Muscle of arm (tissue), 12 donors: ENCODE measurements around the gene CLEC16A. TPM values are rescaled to one million over a fixed set of nuclear protein-coding genes. Genes with fewer than 3 reads are reported as not detected.

Experiments
- DNase-seq: peaks from one replicate; pipeline ENCODE4 v3.0.0-alpha.2; 2013
- polyA plus RNA-seq, 12 donors: library from polyadenylated mRNA; unstranded; fragments of 120-200 nt; gene quantifications; one replicate each; pipeline ENCODE4 v1.2.1, GENCODE V29; 2013; ENCODE audit not compliant: insufficient read length in 12 of 12

The CLEC16A gene
- polyA plus RNA-seq, 12 donors, result 11.8 to 16.1 (median 14.0) TPM; not detected in 1

- DNase-seq, result no peak
These were observed 43.9 kb downstream of the CLEC16A start for GRCh38 chr16:10988164-10988803.

DNA sequence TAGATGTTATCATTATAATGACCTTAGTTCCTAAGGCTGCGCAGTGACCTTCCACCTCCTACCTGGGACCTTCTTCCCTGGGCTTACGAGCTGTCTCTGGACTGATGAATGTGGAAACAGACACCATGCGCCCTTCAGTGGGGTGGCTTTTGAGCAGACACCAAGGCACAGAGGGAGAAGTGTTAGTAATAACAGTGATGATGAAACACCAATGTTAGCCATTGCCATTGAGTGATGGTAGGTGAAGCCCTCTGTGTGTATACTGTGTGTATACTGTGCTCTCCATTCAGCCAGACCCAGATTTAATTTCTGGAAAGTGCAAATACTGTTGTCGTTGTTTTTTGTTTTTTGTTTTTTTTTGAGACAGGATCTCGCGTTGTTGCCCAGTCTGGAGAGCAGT, 44.5 kb downstream of the CLEC16A start:
- DNase-seq, result no peak

DNA sequence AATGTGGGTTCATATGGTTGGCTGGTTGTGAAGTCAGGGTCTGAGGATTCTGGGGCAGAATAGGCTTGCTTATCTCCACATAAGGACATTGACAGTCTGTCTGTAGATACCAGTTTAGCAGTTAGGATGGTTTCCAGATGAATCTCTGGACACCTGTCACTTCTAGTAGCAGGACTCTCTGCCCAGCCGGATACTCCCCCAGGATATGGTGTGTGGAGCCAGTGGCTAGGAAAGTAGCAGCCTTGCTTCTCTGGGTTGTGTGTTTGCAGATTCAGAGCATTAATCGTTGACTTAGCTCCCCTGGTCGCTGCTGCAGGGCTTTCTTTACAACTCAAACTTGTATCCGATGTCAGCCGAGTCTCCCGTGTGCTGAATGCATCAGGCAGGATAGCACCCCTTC, 45.2 kb downstream of the CLEC16A start:
- DNase-seq, result no peak

DNA sequence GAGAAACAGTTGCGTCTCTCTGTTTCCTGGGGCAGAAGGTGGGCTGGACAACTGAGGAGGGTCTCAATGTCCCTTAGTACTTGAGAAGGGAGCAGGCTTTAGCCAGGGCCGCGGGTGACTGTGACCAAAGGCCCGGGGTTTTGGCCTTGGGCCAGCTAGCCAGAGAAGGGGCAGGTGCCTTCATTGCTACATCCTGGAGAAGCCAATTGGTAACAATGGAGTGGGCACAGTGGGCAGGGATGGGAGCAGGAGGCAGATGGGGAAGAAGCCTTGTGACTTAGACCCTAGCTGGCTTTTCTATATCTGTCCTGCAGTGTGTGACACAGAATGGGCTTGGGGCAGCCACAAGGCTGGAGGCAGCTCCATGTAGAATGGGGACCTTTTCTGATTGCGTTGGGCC, 46.0 kb downstream of the CLEC16A start:
- DNase-seq, result no peak

GRCh38 chr16:10992112-10992511, 47.7 kb downstream of the CLEC16A start:
- peak; percentile 36 for DNase-seq

DNA sequence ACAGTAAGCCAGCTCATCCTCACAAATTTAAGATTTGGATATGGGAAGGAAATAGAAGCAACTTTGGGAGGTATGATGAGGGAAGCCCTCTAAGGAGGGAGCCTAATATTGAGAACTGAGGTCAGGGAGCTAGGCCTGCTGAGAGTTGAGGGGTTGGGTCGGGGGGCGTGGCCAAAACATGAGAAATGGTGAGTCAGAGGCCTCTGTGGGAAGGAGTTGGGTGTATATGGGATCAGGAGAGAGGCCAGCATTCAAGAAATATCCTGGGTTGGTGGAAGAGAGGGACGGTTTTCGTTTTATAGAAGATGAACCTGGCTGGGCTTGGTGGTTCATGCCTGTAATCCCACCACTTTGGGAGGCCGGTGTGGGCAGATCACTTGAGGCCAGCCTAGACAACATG, 48.4 kb downstream of the CLEC16A start:
- no peak for DNase-seq

DNA sequence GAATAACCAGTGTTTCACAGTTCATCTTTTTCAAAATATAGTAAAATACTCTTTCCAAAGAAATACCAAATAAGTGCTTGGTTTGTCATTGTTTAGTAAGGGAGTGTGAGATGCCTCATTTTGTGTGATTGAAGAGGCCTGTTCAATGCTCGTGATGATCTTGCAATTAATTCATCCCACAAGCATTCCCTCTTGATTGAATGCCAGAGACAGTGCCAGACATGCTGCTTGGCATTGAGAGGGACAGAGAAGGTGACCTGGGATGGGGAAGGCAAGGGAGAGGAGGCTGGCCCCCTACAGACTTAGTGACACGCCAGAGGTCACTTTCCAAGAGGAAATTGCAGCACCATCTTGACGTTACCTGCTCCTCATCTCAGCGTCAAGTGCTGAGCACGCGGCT, 49.3 kb downstream of the CLEC16A start:
- no peak for DNase-seq

DNA sequence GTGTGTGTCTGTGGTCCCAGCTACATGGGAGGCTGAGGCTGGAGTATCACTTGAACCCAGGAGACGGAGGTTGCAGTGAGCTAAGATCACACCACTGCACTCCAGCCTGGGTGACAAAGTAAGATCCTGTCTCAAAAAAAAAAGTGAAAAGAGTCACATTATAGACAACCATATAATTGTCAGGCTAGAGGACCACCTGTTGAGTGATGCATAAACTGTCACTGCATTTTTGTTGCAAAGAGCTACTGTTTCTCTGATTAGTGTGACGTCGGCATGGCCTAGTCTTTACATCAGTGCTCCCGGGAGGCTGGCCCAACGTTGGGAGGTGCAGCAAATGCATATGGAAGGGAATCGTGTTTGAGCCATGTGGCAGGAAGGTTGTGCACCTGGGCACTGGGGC, 50.2 kb downstream of the CLEC16A start:
- DNase-seq, result no peak

- DNase-seq, result no peak
These were observed 51.2 kb downstream of the CLEC16A start for GRCh38 chr16:10995565-10995964.

- no peak for DNase-seq
These were observed 53.1 kb downstream of the CLEC16A start for GRCh38 chr16:10997485-10997884.

DNA sequence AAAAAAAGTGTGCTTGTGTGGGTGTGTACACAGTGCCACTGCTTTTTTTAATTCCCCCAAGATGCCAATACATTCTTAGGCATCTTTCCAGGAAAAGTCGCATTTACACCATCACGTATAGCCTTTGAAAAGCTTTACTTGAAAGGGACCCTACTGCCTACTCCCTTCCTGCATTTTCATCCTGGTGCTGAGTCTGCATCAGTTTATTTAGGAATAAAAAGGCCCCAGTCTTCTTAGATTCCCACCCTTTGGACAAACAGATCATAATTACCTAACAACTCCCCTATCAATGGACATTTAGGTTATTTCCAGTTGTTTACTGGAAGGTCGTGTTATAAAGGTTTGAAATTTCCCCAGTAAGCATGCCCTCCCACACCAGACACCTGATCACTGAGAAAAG, 54.9 kb downstream of the CLEC16A start:
- DNase-seq, result no peak

DNA sequence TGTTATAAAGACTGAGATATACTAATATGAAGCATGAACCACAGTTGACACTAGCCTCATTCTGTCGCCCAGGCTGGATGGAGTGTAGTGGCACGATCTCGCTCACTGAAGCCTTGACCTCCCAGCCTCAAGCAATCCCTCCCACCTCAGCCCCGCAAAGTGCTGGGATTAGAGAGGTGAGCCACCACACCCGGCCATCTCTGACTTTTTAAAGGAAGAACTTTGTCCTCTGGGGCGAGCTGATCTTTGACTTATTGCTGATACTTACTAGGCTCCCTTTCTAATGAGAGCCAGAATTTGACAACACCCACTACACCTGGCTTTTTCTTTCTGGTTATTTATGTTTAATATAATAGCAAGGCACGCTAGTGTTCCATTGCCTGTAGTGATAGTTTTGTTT, 57.2 kb downstream of the CLEC16A start:
- DNase-seq, result no peak

DNA sequence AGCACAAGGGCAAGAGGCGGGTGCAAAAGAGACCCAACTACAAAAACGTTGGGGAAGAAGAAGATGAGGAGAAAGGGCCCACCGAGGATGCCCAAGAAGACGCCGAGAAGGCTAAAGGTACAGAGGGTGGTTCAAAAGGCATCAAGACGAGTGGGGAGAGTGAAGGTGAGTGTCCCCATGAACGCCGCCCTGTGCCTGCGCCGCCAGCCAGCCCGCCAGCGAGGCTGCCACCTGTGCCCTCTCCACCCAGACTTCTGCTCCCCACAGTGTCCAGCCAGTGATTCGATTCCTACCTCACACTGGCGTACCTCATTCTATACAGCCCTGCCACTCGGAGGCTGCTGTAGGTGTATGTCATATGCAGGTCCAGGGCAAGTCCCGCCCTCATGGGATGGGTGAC, 58.8 kb downstream of the CLEC16A start:
- no peak for DNase-seq

DNA sequence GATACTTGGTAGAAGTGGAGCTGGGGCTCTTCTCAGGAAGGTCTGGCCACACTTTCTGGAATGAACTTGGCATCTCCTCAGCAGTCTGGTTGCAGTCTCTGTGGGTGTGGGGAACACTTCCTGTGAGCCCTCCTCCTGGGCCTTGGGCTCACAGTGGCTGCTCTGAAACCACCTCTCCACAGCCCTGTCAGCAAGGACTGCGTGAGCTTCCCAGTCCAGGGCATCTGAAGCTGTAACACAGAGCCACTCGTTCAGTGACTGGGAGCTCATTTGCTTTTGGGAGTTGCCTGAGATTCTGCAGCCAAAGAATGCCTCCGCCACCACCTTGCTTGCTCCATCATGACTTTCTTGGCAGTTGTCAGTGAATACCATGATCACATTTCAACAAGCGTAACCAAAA, 60.0 kb downstream of the CLEC16A start:
- no peak for DNase-seq

DNA sequence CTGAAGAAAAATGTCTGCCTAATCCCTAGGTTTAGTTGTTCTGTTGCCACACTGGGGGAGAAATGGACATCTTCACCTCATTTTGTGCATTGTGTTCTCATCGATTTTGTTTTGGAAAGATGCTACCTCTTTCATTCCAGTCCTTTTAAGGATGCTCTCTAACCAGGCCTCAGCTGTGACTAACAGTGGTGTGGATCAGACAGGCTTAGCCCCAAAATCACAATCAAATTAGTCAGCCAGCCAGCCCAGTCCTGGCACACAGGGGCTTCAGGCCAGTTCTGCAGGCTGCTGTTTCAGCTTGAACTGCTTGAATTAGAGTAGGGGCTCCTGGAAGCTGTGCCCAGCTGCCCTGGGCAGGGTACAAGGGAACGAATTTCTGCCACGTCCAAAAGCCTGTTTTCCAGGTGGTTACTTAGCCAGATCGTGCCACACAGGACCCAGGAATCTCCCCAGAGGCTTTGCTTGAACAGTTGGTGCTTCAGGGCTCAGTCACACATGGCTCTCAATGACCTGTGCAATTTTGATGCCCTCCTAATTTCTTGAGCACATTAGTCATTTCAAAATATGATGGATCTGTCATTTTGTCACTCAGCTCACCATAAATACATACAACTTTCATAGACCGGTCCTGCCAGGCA, 60.7 kb downstream of the CLEC16A start:
- DNase-seq, result no peak

DNA sequence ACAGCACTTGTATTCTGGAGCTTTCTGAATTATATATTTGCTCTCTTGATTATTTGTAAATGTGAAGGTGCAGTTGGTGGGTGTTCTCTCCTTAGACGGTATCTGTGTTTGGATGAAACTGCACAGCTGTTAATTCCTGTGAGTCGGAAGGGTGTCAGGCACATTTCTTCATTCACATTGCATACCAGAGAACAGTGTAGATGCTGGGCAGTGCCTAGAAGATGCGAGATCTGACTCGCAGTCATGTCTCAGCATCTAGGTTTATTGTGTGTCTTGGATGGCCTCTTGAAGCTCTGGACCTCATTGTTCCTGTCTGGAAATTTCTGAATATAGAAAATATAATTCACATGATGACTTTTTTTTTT, 61.2 kb downstream of the CLEC16A start:
- no peak for DNase-seq

- DNase-seq, result no peak
These were observed 62.3 kb downstream of the CLEC16A start for GRCh38 chr16:11006656-11007055.

- no peak for DNase-seq
These were observed 63.4 kb downstream of the CLEC16A start for GRCh38 chr16:11007714-11008280.

DNA sequence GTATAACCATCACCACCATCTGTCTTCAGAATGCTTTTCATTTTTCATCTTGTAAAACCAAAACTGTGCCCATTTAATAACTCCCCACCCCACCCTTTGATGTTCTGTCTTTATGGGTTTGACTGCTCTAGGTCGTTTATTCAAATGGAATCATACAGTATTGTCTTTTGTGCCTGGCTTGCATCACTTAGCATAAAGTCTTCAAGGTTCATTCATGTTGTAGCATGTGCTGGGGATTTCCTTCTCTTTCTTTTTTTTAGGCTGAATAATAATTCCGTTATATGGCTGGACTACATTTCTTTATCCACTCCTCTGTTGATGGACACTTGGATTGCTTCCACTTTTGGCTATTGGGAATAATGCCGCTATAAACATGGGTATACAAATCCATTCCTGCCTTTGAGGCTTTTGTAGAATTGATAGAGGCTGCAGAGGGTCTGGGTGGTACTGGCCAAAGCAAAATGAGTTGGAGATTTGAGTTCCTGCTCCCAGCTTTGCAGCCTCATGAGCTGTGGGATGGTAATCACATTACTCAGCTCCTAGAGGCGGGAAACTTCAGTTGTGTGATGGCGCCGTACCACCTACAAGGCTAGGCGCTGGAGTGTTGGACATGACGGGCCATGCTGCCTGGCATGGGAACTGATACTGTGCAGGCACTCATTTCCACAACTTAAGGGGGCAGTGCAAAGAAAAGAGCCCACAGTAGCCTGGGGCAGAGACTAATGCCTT, 64.8 kb downstream of the CLEC16A start:
- DNase-seq, result no peak

DNA sequence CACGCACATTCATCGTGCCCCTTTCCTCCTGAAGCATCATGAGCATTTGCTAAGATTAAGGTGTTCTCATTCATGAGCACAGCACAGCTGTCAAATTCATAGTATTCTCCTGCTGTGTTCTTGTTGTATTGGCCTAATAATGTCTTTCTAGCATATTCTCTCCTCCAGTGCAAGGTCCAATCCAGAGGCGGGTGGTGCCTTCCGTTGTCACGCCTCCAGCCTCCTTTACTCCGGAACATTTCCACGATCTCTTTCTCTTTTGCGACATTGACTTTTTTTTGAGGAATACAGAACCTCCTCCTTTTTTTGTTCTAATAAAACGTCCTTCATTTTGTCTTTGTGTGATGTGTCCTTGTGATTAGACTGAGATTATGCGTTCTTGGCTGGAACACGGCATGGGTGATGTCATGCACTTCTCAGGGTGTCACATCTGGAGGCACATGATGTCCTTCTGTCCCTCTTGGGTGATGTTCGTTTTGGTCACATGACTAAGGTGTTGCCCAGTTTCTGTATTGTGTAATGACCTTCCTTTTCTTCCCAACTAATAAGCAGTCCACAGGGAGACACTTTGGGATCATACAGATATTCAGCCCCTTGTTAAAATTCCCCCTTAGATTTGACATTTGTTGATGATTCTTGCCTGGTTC, 66.3 kb downstream of the CLEC16A start:
- DNase-seq, result no peak

DNA sequence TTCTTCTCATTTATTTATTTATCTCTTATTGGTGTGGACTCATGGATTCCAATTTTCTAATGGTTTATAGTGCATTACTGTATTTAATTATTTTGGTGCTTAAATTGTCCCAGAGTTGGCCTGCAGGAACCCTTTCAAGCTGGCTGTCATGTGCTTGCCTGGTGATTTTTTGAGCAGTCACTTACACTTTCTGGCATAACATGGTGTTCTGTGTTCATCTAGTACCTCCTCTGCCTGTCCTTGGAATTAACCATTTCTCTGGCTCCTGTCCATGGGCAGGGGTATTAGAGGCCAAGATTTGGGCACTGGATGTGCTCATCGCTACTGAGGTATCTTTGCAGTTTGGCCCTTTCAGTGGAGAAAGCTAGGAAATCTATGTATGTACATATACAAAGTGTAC, 67.0 kb downstream of the CLEC16A start:
- no peak for DNase-seq

- no peak for DNase-seq
These were observed 68.5 kb downstream of the CLEC16A start for GRCh38 chr16:11012841-11013240.

GRCh38 chr16:11014136-11014535, 69.8 kb downstream of the CLEC16A start:
- DNase-seq, result no peak
